ENCODE data around the gene PIGH.

The PIGH gene

GRCh38 chr14:67562776-67563150, 37.3 kb downstream of the PIGH start:
- 97% methylated on average over 5 of the region's 5 CpGs for WGBS
- no peaks in the 10 kb centered on the region for H3K9me3 ChIP-seq (ENCODE audit: insufficient read depth, low read depth, low read length)

GRCh38 chr14:67562025-67562775, 37.9 kb downstream of the PIGH start:
- Histone ChIP-seq H3K4me1 (ENCODE audit: insufficient read depth, low read length) (no peaks in the 10 kb centered on the region; the same call in 1 of the 2 replicates), H3K27me3 (ENCODE audit: insufficient read depth, low read length) (no peaks in the 10 kb centered on the region), H3K9ac (ENCODE audit: low read depth, low read length) (no peak overlapping the region), H3K27ac (ENCODE audit: low read depth, low read length) (no peak overlapping the region), H3K4me3 (ENCODE audit: low read length) (no peak overlapping the region), H3K9me3 (ENCODE audit: insufficient read depth, low read depth, low read length) (no peaks in the 10 kb centered on the region), H3K36me3 (ENCODE audit: insufficient read depth, low read length) (peaks cover 45% of the 10 kb centered on the region; the same call in 1 of the 2 replicates)
- WGBS, result 93% methylated on average over 14 of the region's 14 CpGs

More at GRCh38 chr14:67562776-67563150, 37.3 kb downstream of the PIGH start:
- H3K9ac ChIP-seq (ENCODE audit: low read depth, low read length), result no peak overlapping the region
- no peak overlapping the region for H3K27ac ChIP-seq (ENCODE audit: low read depth, low read length)
- H3K4me3 ChIP-seq (ENCODE audit: low read length), result no peak overlapping the region
- H3K4me1 ChIP-seq (ENCODE audit: insufficient read depth, low read length), result no peaks in the 10 kb centered on the region; the same call in 1 of the 2 replicates
- no peaks in the 10 kb centered on the region for H3K27me3 ChIP-seq (ENCODE audit: insufficient read depth, low read length)
- peaks cover 41% of the 10 kb centered on the region; the same call in 1 of the 2 replicates for H3K36me3 ChIP-seq (ENCODE audit: insufficient read depth, low read length)

- no peak overlapping the region; the same call in 1 of the 2 replicates for H3K9ac ChIP-seq (ENCODE audit: low read depth, low read length)
- H3K4me1 ChIP-seq (ENCODE audit: insufficient read depth, low read length), result no peaks in the 10 kb centered on the region
- no peak overlapping the region; the same call in 1 of the 2 replicates for H3K27ac ChIP-seq (ENCODE audit: low read depth, low read length)
- WGBS, result 66% methylated on average over 4 of the region's 4 CpGs
- H3K4me3 ChIP-seq (ENCODE audit: low read length), result no peak overlapping the region
- H3K27me3 ChIP-seq (ENCODE audit: insufficient read depth, low read length), result no peaks in the 10 kb centered on the region
- peaks cover 42% of the 10 kb centered on the region; the same call in 1 of the 2 replicates for H3K36me3 ChIP-seq (ENCODE audit: insufficient read depth, low read length)
- no peaks in the 10 kb centered on the region for H3K9me3 ChIP-seq (ENCODE audit: insufficient read depth, low read depth, low read length)
These were observed 40.4 kb downstream of the PIGH start for GRCh38 chr14:67559639-67560038.

DNA sequence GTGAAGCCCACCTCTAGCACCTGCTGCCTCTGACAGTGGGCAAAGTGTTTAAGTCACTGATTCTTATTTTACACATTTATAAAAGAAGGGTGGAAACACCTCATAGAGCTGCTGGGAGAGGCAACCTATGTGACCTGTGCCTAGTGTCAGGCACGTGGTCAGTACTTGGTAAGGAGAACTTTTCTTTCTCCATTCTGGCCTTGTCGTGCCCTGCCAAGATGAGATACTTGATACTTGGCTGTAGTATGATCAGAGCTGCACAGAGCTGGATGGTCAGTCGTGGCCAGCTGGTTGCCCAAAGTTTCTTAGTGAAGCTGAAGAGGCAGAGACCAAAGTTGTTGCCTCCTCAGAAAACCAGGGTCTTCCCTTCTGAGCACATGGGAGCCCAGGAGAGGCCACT, 42.4 kb downstream of the PIGH start:
- WGBS, result 94% methylated on average over 3 of the region's 3 CpGs
- no peaks in the 10 kb centered on the region for H3K4me1 ChIP-seq (ENCODE audit: insufficient read depth, low read length)
- H3K9me3 ChIP-seq (ENCODE audit: insufficient read depth, low read depth, low read length), result no peaks in the 10 kb centered on the region
- H3K27me3 ChIP-seq (ENCODE audit: insufficient read depth, low read length), result no peaks in the 10 kb centered on the region
- peaks cover 37% of the 10 kb centered on the region; the same call in 1 of the 2 replicates for H3K36me3 ChIP-seq (ENCODE audit: insufficient read depth, low read length)
- H3K9ac ChIP-seq (ENCODE audit: low read depth, low read length), result no peak overlapping the region
- H3K27ac ChIP-seq (ENCODE audit: low read depth, low read length), result no peak overlapping the region
- no peak overlapping the region for H3K4me3 ChIP-seq (ENCODE audit: low read length)

DNA sequence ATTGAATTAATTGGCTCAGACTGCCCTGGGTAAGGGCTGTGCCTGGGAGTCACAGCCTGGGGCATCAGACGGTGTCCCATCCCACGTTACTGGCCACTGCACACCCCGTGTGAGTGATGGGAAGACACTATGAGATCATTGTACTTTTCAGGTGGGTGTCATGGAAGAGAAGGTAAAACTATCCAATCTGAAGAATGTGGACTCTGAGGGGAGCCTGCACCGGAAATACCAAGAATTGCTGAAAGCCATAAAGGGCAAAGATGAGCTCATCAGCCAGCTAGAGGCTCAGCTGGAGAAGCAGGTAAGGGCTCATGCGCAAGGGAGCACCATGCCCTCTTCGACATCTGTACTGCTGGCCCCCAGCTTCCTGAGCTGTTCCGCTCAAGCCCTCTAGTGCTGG, 43.0 kb downstream of the PIGH start:
- Histone ChIP-seq H3K36me3 (ENCODE audit: insufficient read depth, low read length) (peaks cover 31% of the 10 kb centered on the region; the same call in 1 of the 2 replicates), H3K27ac (ENCODE audit: low read depth, low read length) (no peak overlapping the region)

GRCh38 chr14:67556671-67557070, 43.4 kb downstream of the PIGH start:
- 95% methylated on average over 2 of the region's 2 CpGs for WGBS
- no peak overlapping the region for H3K4me3 ChIP-seq (ENCODE audit: low read length)
- no peak overlapping the region for H3K27ac ChIP-seq (ENCODE audit: low read depth, low read length)

More for the DNA sequence above, 43.0 kb downstream of the PIGH start:
- no peaks in the 10 kb centered on the region for H3K27me3 ChIP-seq (ENCODE audit: insufficient read depth, low read length)
- no peak overlapping the region for H3K9ac ChIP-seq (ENCODE audit: low read depth, low read length)
- H3K4me3 ChIP-seq (ENCODE audit: low read length), result no peak overlapping the region
- H3K4me1 ChIP-seq (ENCODE audit: insufficient read depth, low read length), result no peaks in the 10 kb centered on the region
- no peaks in the 10 kb centered on the region for H3K9me3 ChIP-seq (ENCODE audit: insufficient read depth, low read depth, low read length)
- 89% methylated on average over 7 of the region's 7 CpGs for WGBS

GRCh38 chr14:67555518-67556090, 44.5 kb downstream of the PIGH start:
- WGBS, result 84% methylated on average over 10 of the region's 11 CpGs
- no peaks in the 10 kb centered on the region for H3K4me1 ChIP-seq (ENCODE audit: insufficient read depth, low read length)
- H3K36me3 ChIP-seq (ENCODE audit: insufficient read depth, low read length), result peaks cover 25% of the 10 kb centered on the region; the same call in 1 of the 2 replicates
- H3K4me3 ChIP-seq (ENCODE audit: low read length), result no peak overlapping the region
- no peak overlapping the region for H3K27ac ChIP-seq (ENCODE audit: low read depth, low read length)
- no peaks in the 10 kb centered on the region for H3K27me3 ChIP-seq (ENCODE audit: insufficient read depth, low read length)
- H3K9me3 ChIP-seq (ENCODE audit: insufficient read depth, low read depth, low read length), result no peaks in the 10 kb centered on the region
- no peak overlapping the region for H3K9ac ChIP-seq (ENCODE audit: low read depth, low read length)

More at GRCh38 chr14:67556671-67557070, 43.4 kb downstream of the PIGH start:
- Histone ChIP-seq H3K4me1 (ENCODE audit: insufficient read depth, low read length) (no peaks in the 10 kb centered on the region), H3K27me3 (ENCODE audit: insufficient read depth, low read length) (no peaks in the 10 kb centered on the region), H3K9me3 (ENCODE audit: insufficient read depth, low read depth, low read length) (no peaks in the 10 kb centered on the region), H3K9ac (ENCODE audit: low read depth, low read length) (no peak overlapping the region), H3K36me3 (ENCODE audit: insufficient read depth, low read length) (peaks cover 28% of the 10 kb centered on the region; the same call in 1 of the 2 replicates)

DNA sequence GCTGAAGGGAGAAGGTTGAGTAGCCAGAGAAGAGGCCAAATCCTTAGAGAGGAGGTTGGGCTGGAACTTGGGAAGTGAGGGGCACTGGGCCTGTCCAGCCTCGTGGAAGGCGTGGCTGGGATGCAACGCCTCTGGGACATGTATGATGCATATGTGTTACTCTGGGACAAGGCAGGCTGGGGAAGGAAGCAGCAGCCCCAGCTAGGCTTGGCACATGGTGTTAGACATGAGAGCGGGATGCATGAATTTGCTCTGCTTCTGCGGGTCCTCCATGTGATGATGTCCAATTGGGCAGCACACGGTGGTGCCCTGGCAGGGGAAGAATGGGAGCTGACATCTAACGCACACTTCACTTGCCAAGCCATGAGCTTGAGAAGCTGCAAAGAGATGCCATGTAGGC, 45.7 kb downstream of the PIGH start:
- WGBS, result 94% methylated on average over 7 of the region's 7 CpGs
- Histone ChIP-seq H3K4me3 (ENCODE audit: low read length) (no peak overlapping the region), H3K27ac (ENCODE audit: low read depth, low read length) (no peak overlapping the region), H3K4me1 (ENCODE audit: insufficient read depth, low read length) (no peaks in the 10 kb centered on the region), H3K36me3 (ENCODE audit: insufficient read depth, low read length) (peaks cover 17% of the 10 kb centered on the region; the same call in 1 of the 2 replicates), H3K9ac (ENCODE audit: low read depth, low read length) (no peak overlapping the region), H3K9me3 (ENCODE audit: insufficient read depth, low read depth, low read length) (no peaks in the 10 kb centered on the region), H3K27me3 (ENCODE audit: insufficient read depth, low read length) (no peaks in the 10 kb centered on the region)

- Histone ChIP-seq H3K27me3 (ENCODE audit: insufficient read depth, low read length) (no peaks in the 10 kb centered on the region), H3K9me3 (ENCODE audit: insufficient read depth, low read depth, low read length) (no peaks in the 10 kb centered on the region), H3K4me1 (ENCODE audit: insufficient read depth, low read length) (no peaks in the 10 kb centered on the region), H3K4me3 (ENCODE audit: low read length) (no peak overlapping the region), H3K9ac (ENCODE audit: low read depth, low read length) (no peak overlapping the region), H3K36me3 (ENCODE audit: insufficient read depth, low read length) (peaks cover 11% of the 10 kb centered on the region; the same call in 1 of the 2 replicates), H3K27ac (ENCODE audit: low read depth, low read length) (no peak overlapping the region)
- WGBS, result 97% methylated on average over 3 of the region's 3 CpGs
These were observed 46.5 kb downstream of the PIGH start for GRCh38 chr14:67553547-67553946.

- Histone ChIP-seq H3K36me3 (ENCODE audit: insufficient read depth, low read length) (no peaks in the 10 kb centered on the region), H3K27me3 (ENCODE audit: insufficient read depth, low read length) (no peaks in the 10 kb centered on the region), H3K9ac (ENCODE audit: low read depth, low read length) (no peak overlapping the region), H3K9me3 (ENCODE audit: insufficient read depth, low read depth, low read length) (no peaks in the 10 kb centered on the region), H3K4me1 (ENCODE audit: insufficient read depth, low read length) (no peaks in the 10 kb centered on the region), H3K27ac (ENCODE audit: low read depth, low read length) (no peak overlapping the region), H3K4me3 (ENCODE audit: low read length) (no peak overlapping the region)
- WGBS, result 92% methylated on average over 3 of the region's 3 CpGs
These were observed 48.1 kb downstream of the PIGH start for GRCh38 chr14:67551940-67552339.

GRCh38 chr14:67551123-67551522, 48.9 kb downstream of the PIGH start:
- H3K4me1 ChIP-seq (ENCODE audit: insufficient read depth, low read length), result no peaks in the 10 kb centered on the region
- 100% methylated on average over 1 of the region's 3 CpGs for WGBS
- H3K9me3 ChIP-seq (ENCODE audit: insufficient read depth, low read depth, low read length), result no peaks in the 10 kb centered on the region
- no peak overlapping the region for H3K4me3 ChIP-seq (ENCODE audit: low read length)
- H3K27ac ChIP-seq (ENCODE audit: low read depth, low read length), result no peak overlapping the region
- no peak overlapping the region for H3K9ac ChIP-seq (ENCODE audit: low read depth, low read length)
- H3K27me3 ChIP-seq (ENCODE audit: insufficient read depth, low read length), result no peaks in the 10 kb centered on the region
- H3K36me3 ChIP-seq (ENCODE audit: insufficient read depth, low read length), result no peaks in the 10 kb centered on the region

Data from HUES64 (cell line).